LHCN-M2 (cell line): ENCODE measurements around the gene FHIP1B. TPM values are rescaled to one million over a fixed set of nuclear protein-coding genes. Genes with fewer than 3 reads are reported as not detected.

Source experiments
- DNase-seq: peaks from one replicate; pipeline ENCODE4 v3.0.0-alpha.2; 2012; ENCODE audit warnings: low read depth
- total RNA-seq: library from RNA; depleted of rRNA; stranded (reverse); fragments of >200 nt; gene quantifications from 2 replicates; pipeline ENCODE4 v1.2.3, GENCODE V29; 2014; rRNA removed

The FHIP1B gene
- total RNA-seq, 1 experiment from 2014 or later, result 15.7 TPM

DNA sequence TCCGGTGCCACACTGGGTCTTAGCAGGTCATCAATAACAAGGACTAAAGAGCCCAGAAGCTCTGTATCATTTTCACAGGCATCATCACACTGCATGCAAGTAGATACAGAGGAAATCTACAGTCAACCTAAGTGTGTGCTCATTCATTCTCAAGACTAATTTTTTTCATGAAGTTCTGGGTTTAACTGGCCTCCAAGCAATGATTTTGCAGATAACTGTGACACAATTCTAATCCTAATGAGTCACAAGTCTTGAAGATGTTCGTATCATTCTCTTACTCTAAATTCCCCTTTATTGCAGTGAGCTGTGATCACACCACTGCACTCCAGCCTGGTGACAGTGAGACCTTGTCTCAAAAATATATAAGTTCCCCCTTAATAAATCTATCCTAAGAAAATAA lies 33.0 kb downstream of the FHIP1B start:
- DNase-seq, result no peak

DNA sequence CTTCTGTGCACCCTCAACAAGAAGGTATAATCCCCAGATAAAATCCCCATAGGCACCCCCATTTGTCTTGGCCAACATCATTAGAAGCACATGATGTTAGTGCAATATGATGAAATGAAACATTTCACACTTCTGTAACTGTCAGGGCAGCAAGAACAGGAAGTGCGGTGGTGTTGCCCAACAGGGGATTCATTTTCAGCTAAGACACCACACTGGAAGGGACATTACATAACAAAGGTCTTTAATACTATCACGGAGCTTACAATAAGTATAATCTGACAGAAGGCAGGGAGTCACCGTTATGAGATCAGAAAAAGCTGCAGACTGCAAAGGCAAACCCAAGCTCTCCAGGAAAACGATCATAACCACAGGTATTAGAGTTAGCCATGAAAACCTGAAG lies 33.5 kb downstream of the FHIP1B start:
- no peak for DNase-seq

DNA sequence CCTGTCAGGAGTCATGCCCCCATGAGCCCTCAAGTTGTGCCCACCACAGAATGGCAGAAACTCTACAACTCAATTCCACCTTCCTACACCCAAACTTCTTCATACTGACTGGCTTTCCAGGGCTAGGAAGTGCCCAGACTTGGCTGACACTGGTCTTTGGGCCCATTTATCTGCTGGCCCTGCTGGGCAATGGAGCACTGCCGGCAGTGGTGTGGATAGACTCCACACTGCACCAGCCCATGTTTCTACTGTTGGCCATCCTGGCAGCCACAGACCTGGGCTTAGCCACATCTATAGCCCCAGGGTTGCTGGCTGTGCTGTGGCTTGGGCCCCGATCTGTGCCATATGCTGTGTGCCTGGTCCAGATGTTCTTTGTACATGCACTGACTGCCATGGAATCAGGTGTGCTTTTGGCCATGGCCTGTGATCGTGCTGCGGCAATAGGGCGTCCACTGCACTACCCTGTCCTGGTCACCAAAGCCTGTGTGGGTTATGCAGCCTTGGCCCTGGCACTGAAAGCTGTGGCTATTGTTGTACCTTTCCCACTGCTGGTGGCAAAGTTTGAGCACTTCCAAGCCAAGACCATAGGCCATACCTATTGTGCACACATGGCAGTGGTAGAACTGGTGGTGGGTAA lies 35.1 kb downstream of the FHIP1B start, which contains the start of gene OR52W1:
TSS of gene OR52W1 (plus strand) at position 51 of the 637 bp plus-strand sequence. CDS start at position 51, 0 bp downstream.
- no peak for DNase-seq

DNA sequence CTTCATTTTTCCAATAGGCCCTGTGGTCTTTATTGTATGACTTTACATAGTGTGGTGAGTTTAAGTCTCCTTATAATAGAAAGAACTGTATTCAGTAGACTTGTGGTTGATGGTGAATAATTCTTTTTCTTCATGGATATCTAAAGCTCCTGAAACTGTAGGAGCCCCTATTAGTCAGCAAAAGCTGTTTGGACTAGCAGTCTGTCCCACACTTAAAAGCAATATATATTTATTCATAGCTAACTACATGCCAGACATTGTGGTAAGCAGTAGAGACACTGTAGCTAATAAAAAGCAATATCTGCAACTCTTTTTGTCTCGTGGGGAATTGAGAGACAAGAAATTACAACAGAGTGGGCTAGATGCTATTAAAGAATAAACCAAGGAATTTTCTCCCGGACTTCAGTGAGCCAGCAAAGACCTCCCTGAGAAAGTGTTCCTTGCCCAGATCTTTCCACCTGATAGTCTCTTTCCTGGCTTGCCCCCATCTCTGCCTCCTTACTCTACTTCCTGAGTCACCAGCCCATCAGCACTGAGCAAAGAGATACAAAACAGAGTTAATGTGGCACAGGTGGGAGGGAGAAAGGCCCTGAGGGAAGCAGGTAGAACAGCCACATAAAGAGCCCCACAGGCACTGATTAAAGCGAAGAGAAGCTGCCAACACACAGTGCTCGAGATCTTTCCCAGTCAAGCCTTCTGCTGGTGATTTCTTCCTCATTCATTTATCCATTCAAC lies 36.8 kb downstream of the FHIP1B start:
- DNase-seq, result no peak

DNA sequence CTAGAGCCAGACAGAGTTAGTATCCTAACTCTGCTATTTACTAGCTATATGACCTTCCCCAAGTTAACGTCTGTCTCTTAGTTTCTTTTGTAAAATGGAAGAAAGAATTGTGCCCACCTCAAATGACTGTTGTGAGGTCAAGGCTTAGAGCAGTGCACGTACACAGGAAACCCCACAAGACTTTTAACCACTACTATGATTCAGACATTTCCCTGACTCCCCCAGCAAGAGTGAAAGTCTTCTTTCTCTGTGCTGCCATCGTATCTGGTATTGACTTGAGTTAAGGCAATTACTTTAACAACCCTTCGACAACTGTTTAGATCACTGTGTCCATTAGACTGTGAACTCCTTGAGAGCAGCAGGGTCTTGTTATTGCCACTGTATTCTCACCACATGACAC lies 38.0 kb downstream of the FHIP1B start:
- DNase-seq, result no peak

DNA sequence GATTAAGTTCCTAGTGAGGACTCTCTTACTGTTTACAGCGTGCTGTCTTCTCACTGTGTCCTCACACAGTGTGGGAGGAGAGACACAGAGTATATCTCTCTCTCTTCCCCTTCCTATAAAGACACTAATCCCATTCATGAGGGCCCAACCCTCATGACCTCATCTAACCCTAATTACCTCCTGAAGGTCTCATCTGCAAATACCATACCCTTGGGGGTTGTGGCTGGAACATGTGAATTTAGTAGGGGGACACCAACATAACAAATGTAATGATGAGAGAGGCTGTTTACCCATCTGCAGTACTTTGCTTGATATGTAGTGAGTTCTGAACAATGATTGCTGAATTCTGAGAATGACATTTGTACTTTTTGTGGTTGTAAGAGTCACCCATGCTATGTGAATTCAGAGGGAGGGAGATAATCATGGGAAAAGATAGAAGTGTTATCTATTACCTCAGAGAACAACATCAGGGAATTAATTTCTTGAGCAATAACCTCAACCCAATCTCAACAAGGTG lies 40.3 kb downstream of the FHIP1B start:
- no peak for DNase-seq

DNA sequence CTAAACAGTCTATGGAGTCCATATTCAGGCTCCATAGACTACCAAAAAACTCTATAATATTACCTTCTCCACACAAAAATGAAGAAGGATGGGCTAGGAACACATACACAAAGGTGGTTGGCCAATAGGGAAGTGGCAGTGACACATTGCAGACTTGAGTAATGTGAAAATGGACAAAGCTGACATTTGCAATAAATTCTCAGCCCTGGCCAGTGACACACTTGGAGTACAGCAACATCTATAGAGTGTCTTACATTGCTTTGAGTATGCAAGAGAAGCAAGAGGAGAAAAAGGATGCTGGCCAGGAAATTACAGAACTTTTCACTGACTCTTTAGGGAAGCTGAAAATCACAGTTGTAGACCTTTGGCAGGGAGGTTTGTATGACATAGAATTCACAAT lies 42.7 kb downstream of the FHIP1B start:
- DNase-seq, result no peak

DNA sequence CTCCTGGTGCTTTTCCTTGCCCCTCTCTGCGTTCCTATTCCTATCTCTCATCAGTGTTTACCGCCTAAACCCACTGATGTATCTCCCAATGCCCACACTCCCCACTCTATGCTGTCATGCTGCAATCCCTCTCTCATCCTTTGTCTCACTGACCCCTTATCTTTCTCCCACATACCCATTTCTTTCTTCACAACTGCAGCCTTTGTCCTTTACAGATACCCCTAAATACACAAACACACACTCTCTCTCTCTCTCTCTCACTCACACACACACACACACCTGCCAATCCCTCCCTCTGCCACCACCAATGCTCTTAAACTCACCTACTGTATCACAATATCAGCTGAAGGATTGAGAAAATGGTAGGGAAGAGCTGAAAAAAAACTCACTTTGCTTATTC lies 59.0 kb downstream of the FHIP1B start:
- DNase-seq, result no peak

DNA sequence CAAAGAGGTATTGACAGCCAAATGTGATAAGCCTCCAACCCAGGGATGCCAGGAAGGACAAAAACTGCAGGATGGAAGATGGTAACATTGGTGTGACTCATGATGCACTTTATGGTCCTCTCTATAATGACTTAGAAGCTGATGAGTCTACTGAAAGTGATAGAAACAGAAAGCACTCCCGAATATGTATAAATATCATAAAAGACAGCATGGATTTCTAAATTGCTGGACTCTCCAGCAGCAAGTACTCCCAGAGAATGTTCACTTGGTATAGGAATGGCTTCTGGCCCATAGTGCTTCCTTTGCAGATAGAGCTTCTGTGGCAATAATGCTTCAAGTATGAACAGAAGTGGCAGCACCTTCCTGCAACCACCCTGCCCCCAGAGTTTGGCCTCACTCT lies 64.2 kb downstream of the FHIP1B start, which contains the start of gene OR52B2:
TSS of gene OR52B2 (minus strand) at position 101 of the 400 bp plus-strand sequence. CDS start at position 101, 0 bp downstream.
- no peak for DNase-seq

Other genes with a start within 250 kb of the FHIP1B start
- not detected in 2 replicates for gene OR52L1, start 247.7 kb downstream of the FHIP1B start, total RNA-seq
- gene OR56A4, start 227.7 kb downstream of the FHIP1B start, total RNA-seq, result not detected in 2 replicates
- not detected in 2 replicates for gene OR56A1, start 203.9 kb downstream of the FHIP1B start, total RNA-seq
- not detected in 2 replicates for gene OR56B4, start 127.0 kb downstream of the FHIP1B start, total RNA-seq
- gene OR52B2, start 64.3 kb downstream of the FHIP1B start, total RNA-seq, result not detected in 2 replicates
- not detected in 2 replicates for gene OR52W1, start 35.4 kb downstream of the FHIP1B start, total RNA-seq
- not detected in 2 replicates for gene C11orf42, start 29.1 kb downstream of the FHIP1B start, total RNA-seq
- gene CNGA4, start 4.5 kb upstream of the FHIP1B start, total RNA-seq, result not detected in 2 replicates
- gene CCKBR, start 25.2 kb upstream of the FHIP1B start, total RNA-seq, result not detected in 2 replicates
- gene CAVIN3, start 85.9 kb upstream of the FHIP1B start, total RNA-seq, result 376 and 433 TPM in 2 replicates
- gene SMPD1, start 155.8 kb upstream of the FHIP1B start, total RNA-seq, result 71.8 and 75.2 TPM in 2 replicates
- 18.3 and 19.0 TPM in 2 replicates for gene APBB1, start 184.5 kb upstream of the FHIP1B start, total RNA-seq
- gene HPX, start 206.4 kb upstream of the FHIP1B start, total RNA-seq, result 0.13 TPM in 1 of 2 replicates, not detected in the other
- 23.7 and 29.4 TPM in 2 replicates for gene TRIM3, start 239.3 kb upstream of the FHIP1B start, total RNA-seq
- gene ARFIP2, start 246.7 kb upstream of the FHIP1B start, total RNA-seq, result 66.0 and 66.3 TPM in 2 replicates
- 25.4 and 28.8 TPM in 2 replicates for gene TIMM10B, start 246.9 kb upstream of the FHIP1B start, total RNA-seq